Panc1 (cell line): Measurements from ENCODE around the gene SLCO1B3.

Source experiments
- POLR2AphosphoS5 ChIP-seq: IDR thresholded peaks from 2 replicates; pipeline ENCODE4 v1.6.1; 2012; ENCODE audit warnings: mild to moderate bottlenecking, low read depth, low read length, moderate library complexity
- SIN3A ChIP-seq: IDR thresholded peaks from 2 replicates; pipeline ENCODE4 v1.6.1; 2012; ENCODE audit warnings: low read depth, mild to moderate bottlenecking, low read length, moderate library complexity, borderline replicate concordance; ENCODE audit not compliant: insufficient read depth
- TCF7L2 ChIP-seq: IDR thresholded peaks from 2 replicates; pipeline ENCODE4 v1.6.1; 2011; ENCODE audit warnings: mild to moderate bottlenecking, low read depth, low read length, inconsistent platforms
- TF ChIP-seq, protein P1 (sequence below): fragments of 450-650 bp; IDR thresholded peaks from 2 replicates; pipeline ENCODE4 v1.5.1; 2017; ENCODE audit warnings: mild to moderate bottlenecking
- TF ChIP-seq, protein P2 (sequence below), 2 experiments: IDR thresholded peaks; 2 replicates each; pipeline ENCODE4 v1.6.1; 2011 to 2012; ENCODE audit warnings: low read depth in 2 of 2, control low read depth in 1 of 2, low read length in 1 of 2, mild to moderate bottlenecking in 1 of 2, moderate library complexity in 1 of 2; ENCODE audit not compliant: insufficient read depth in 1 of 2

DNA sequence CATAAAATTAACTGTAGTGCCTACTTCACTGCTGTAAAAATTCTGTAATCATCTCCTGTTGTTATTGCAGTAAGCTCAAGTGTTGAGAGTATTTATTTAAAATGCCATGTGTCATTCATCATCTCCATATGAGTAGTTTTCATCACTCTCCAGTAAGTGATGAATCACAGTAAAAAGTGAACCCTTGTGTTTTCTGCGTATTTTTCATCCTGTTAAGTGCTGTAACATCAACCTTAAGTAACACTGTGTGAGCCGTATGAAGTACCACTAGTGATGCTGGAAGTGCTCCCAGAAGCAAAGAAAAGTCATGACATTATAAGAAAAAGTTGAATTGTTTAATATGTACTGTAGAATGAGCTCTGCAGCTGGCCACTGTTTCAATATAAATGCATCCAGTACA, 55.4 kb downstream of the SLCO1B3 start:
- TF ChIP-seq, protein P1, sequence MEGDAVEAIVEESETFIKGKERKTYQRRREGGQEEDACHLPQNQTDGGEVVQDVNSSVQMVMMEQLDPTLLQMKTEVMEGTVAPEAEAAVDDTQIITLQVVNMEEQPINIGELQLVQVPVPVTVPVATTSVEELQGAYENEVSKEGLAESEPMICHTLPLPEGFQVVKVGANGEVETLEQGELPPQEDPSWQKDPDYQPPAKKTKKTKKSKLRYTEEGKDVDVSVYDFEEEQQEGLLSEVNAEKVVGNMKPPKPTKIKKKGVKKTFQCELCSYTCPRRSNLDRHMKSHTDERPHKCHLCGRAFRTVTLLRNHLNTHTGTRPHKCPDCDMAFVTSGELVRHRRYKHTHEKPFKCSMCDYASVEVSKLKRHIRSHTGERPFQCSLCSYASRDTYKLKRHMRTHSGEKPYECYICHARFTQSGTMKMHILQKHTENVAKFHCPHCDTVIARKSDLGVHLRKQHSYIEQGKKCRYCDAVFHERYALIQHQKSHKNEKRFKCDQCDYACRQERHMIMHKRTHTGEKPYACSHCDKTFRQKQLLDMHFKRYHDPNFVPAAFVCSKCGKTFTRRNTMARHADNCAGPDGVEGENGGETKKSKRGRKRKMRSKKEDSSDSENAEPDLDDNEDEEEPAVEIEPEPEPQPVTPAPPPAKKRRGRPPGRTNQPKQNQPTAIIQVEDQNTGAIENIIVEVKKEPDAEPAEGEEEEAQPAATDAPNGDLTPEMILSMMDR = no peak
- TF ChIP-seq, protein P2, sequence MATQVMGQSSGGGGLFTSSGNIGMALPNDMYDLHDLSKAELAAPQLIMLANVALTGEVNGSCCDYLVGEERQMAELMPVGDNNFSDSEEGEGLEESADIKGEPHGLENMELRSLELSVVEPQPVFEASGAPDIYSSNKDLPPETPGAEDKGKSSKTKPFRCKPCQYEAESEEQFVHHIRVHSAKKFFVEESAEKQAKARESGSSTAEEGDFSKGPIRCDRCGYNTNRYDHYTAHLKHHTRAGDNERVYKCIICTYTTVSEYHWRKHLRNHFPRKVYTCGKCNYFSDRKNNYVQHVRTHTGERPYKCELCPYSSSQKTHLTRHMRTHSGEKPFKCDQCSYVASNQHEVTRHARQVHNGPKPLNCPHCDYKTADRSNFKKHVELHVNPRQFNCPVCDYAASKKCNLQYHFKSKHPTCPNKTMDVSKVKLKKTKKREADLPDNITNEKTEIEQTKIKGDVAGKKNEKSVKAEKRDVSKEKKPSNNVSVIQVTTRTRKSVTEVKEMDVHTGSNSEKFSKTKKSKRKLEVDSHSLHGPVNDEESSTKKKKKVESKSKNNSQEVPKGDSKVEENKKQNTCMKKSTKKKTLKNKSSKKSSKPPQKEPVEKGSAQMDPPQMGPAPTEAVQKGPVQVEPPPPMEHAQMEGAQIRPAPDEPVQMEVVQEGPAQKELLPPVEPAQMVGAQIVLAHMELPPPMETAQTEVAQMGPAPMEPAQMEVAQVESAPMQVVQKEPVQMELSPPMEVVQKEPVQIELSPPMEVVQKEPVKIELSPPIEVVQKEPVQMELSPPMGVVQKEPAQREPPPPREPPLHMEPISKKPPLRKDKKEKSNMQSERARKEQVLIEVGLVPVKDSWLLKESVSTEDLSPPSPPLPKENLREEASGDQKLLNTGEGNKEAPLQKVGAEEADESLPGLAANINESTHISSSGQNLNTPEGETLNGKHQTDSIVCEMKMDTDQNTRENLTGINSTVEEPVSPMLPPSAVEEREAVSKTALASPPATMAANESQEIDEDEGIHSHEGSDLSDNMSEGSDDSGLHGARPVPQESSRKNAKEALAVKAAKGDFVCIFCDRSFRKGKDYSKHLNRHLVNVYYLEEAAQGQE (IDR thresholded peaks at IDR 0.05; ENCODE audit: insufficient read depth in 1 of 2, low read depth in 2 of 2, low read length in 1 of 2) = no peak
- TF ChIP-seq POLR2AphosphoS5 (no peak), TCF7L2 (no peak), SIN3A (no peak)
